GM23248 (cell line): Measurements from ENCODE around the gene SEPTIN10. TPM values are rescaled to one million over a fixed set of nuclear protein-coding genes. Genes with fewer than 3 reads are reported as not detected.

Experiments
- DNase-seq: peaks from one replicate; pipeline ENCODE4 v3.0.0-alpha.2; 2015
- H2AFZ ChIP-seq: fragments of 200-600 bp; sonication (generic); 2 replicates; pipeline ENCODE4 v1.6.1; 2016; ENCODE audit warnings: antibody characterized with exemption
- H3F3A ChIP-seq: fragments of 200-600 bp; sonication (generic); 2 replicates; pipeline ENCODE4 v1.6.1; 2016; ENCODE audit warnings: mild to moderate bottlenecking, antibody characterized with exemption, mixed run types; ENCODE audit not compliant: insufficient read depth
- H3K27ac ChIP-seq: fragments of 200-600 bp; sonication (generic); 2 replicates; pipeline ENCODE4 v1.5.1; 2016; ENCODE audit warnings: mild to moderate bottlenecking
- H3K27me3 ChIP-seq: fragments of 200-600 bp; sonication (generic); replicated peaks from 2 replicates; pipeline ENCODE4 v1.6.1; 2016; ENCODE audit warnings: mild to moderate bottlenecking; ENCODE audit not compliant: insufficient read depth
- H3K36me3 ChIP-seq: fragments of 200-600 bp; sonication (generic); 2 replicates; pipeline ENCODE4 v1.6.1; 2016; ENCODE audit warnings: low read depth, mild to moderate bottlenecking
- H3K4me1 ChIP-seq: fragments of 200-600 bp; sonication (generic); 2 replicates; pipeline ENCODE4 v1.6.1; 2016; ENCODE audit warnings: mild to moderate bottlenecking; ENCODE audit not compliant: insufficient read depth
- H3K4me2 ChIP-seq: fragments of 200-600 bp; sonication (generic); one replicate; pipeline ENCODE4 v1.6.1; 2016; ENCODE audit warnings: mild to moderate bottlenecking; ENCODE audit not compliant: unreplicated experiment
- H3K4me3 ChIP-seq: fragments of 200-600 bp; sonication (generic); 2 replicates; pipeline ENCODE4 v1.5.1; 2016; ENCODE audit warnings: mild to moderate bottlenecking
- H3K79me2 ChIP-seq: fragments of 200-600 bp; sonication (generic); 2 replicates; pipeline ENCODE4 v1.6.1; 2016; ENCODE audit warnings: mild to moderate bottlenecking; ENCODE audit not compliant: insufficient read depth
- H3K9ac ChIP-seq: fragments of 200-600 bp; sonication (generic); 2 replicates; pipeline ENCODE4 v1.6.1; 2016; ENCODE audit warnings: mild to moderate bottlenecking
- H3K9me2 ChIP-seq: fragments of 200-600 bp; sonication (generic); 2 replicates; pipeline ENCODE4 v1.6.1; 2016; ENCODE audit warnings: mixed run types, mild to moderate bottlenecking, moderate library complexity; ENCODE audit not compliant: insufficient read depth
- H3K9me3 ChIP-seq: fragments of 200-600 bp; sonication (generic); one replicate; pipeline ENCODE4 v1.6.1; 2017; ENCODE audit warnings: low read depth
- H4K20me1 ChIP-seq: fragments of 200-600 bp; sonication (generic); 2 replicates; pipeline ENCODE4 v1.6.0; 2016; ENCODE audit not compliant: insufficient read depth
- EZH2 ChIP-seq: fragments of 200-600 bp; sonication (generic); IDR thresholded peaks from 2 replicates; pipeline ENCODE4 v1.6.1; 2018; ENCODE audit warnings: antibody characterized with exemption, mild to moderate bottlenecking; ENCODE audit not compliant: insufficient read depth, poor library complexity, severe bottlenecking
- EZH2phosphoT487 ChIP-seq: fragments of 200-600 bp; sonication (generic); IDR thresholded peaks from 2 replicates; pipeline ENCODE4 v1.6.1; 2018; ENCODE audit warnings: antibody characterized with exemption, moderate library complexity, mild to moderate bottlenecking, low read depth; ENCODE audit not compliant: insufficient read depth
- WGBS, 2 experiments: methylation state at CpG; one replicate each; pipeline ENCODE4 v1.1.6; 2015 to 2017; ENCODE audit warnings: low lambda C conversion rate in 2 of 2, low coverage in 1 of 2; ENCODE audit errors: missing lambda C conversion rate in 2 of 2; 5-methylcytosine and 5-hydroxymethylcytosine counted together
- in situ Hi-C: fragments of 300-500 bp; cut with MboI; formaldehyde crosslinking; loops from 2 replicates; pipeline ENCODE4 v1.15.0; 2020
- polyA plus RNA-seq: library from polyadenylated mRNA; unstranded; fragments of >200 nt; fragmentation: Nextera tagmentation; extraction: Ambion mirVana; gene quantifications from 2 replicates; pipeline ENCODE4 v1.2.1, GENCODE V29; 2016
- total RNA-seq: library from RNA; depleted of rRNA; stranded (reverse); fragments of >200 nt; shearing (Covaris generic); gene quantifications from 2 replicates; pipeline ENCODE4 v1.2.3, GENCODE V29; 2014

Gene SEPTIN10
- total and polyA plus RNA-seq, 2 experiments from 2014 or later = 142 to 152 TPM

- Histone ChIP-seq H3K9me3 (no peaks in the 10 kb centered on the region), H3K4me1 (peaks cover 19% of the 10 kb centered on the region), H3K27ac (no peak overlapping the region), H3K36me3 (no peaks in the 10 kb centered on the region), H3K4me3 (no peak overlapping the region), H2AFZ (no peak overlapping the region), H3K79me2 (no peaks in the 10 kb centered on the region), H3K9ac (no peak overlapping the region), H3F3A (peaks cover 16% of the 10 kb centered on the region; the same call in 1 of the 2 replicates), H3K4me2 (no peak overlapping the region), H4K20me1 (no peaks in the 10 kb centered on the region), H3K27me3 (peaks cover 9% of the 10 kb centered on the region), H3K9me2 (no peaks in the 10 kb centered on the region)
- in situ Hi-C loops = no loop called here
- no peak for DNase-seq
- TF ChIP-seq EZH2 (no peak), EZH2phosphoT487 (no peak)
- WGBS, 2 experiments = 43 to 48% methylated on average over 7 of the region's 7 CpGs
Observed at GRCh38 chr2:109533823-109534222, 79.9 kb downstream of the SEPTIN10 start.

DNA sequence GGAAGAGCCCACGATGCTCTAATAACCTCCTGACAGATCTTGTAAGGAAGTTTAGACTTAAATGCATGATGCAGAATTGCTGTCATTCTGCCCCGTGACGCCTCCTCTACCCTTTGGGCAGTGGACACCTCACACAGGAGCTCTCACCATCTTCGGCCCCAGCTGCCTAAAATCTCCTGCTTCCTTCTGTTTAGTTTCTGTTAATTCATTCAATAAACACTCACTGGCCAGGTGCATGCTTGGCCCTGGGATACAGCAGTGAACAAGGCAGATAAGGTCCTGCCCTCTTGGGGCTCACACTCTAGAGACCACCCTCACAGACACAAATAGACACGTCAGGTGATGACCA lies 81.1 kb downstream of the SEPTIN10 start:
- in situ Hi-C loops = no loop called here
- 0 out of 2 replicates have a peak, but pooled peaks cover 6% of the 10 kb centered on the region for H3F3A ChIP-seq
- H3K27ac ChIP-seq = no peak overlapping the region
- no peak overlapping the region for H2AFZ ChIP-seq
- no peaks in the 10 kb centered on the region for H4K20me1 ChIP-seq
- TF ChIP-seq EZH2phosphoT487 (no peak), EZH2 (no peak)
- no peak overlapping the region for H3K4me2 ChIP-seq
- H3K9me3 ChIP-seq = no peaks in the 10 kb centered on the region
- no peaks in the 10 kb centered on the region for H3K36me3 ChIP-seq
- peaks cover 9% of the 10 kb centered on the region for H3K27me3 ChIP-seq
- H3K79me2 ChIP-seq = no peaks in the 10 kb centered on the region
- H3K4me3 ChIP-seq = no peak overlapping the region
- H3K9ac ChIP-seq = no peak overlapping the region
- no peak for DNase-seq
- whole genome bisulfite sequencing, 2 experiments = 67 to 76% methylated on average over 5 of the region's 5 CpGs
- peaks cover 19% of the 10 kb centered on the region for H3K4me1 ChIP-seq
- H3K9me2 ChIP-seq = no peaks in the 10 kb centered on the region

DNA sequence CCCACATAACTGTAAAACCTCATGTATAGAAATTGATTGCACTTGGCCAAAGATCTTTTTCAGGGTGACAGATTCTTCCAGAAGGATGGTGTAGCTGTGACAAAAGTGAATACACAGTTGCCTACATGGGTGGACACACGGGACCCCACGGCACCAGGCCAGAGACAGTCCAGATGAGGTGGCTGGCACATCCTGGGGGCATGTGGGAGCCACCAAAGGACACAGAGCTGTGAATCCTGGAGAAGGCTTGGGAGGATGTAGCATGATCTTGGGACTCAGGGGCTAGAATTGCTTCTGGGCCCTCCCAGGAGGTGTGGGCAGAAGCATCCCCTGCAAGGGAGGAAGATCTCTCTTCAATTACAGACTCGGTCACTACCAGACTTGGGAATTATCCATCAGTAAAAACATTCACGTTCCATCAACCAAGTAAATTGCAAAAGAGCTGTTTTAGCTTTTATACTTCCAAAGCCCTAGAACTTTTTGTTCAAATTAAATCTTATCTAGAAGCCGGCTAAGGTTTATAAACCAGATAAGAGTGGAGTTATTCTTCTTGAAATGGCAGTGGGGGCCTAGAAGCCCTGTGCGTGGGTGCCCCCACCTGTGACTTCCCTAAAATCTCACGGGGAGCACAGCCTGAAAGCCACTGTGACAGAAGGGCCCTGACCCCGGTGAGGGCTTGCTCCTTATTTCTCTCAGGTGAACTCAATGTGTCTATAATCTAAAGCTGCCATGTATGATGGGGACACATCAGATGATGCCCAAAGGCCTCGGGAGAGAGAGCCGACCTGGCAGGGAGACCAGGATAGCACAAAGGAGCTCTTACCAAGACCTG lies 81.7 kb downstream of the SEPTIN10 start:
- Histone ChIP-seq H3K9me3 (no peaks in the 10 kb centered on the region), H4K20me1 (no peaks in the 10 kb centered on the region), H3K4me2 (no peak overlapping the region), H3K9me2 (no peaks in the 10 kb centered on the region), H3K27me3 (peaks cover 9% of the 10 kb centered on the region), H3F3A (0 out of 2 replicates have a peak, but pooled peaks cover 2% of the 10 kb centered on the region), H3K79me2 (no peaks in the 10 kb centered on the region), H2AFZ (no peak overlapping the region), H3K4me3 (no peak overlapping the region), H3K36me3 (no peaks in the 10 kb centered on the region), H3K9ac (no peak overlapping the region), H3K4me1 (peaks cover 19% of the 10 kb centered on the region), H3K27ac (no peak overlapping the region)
- no peak for DNase-seq
- in situ Hi-C loops = no loop called here
- TF ChIP-seq EZH2phosphoT487 = no peak
- no peak for TF ChIP-seq EZH2
- 76 to 83% methylated on average over 10 of the region's 10 CpGs for WGBS, 2 experiments

DNA sequence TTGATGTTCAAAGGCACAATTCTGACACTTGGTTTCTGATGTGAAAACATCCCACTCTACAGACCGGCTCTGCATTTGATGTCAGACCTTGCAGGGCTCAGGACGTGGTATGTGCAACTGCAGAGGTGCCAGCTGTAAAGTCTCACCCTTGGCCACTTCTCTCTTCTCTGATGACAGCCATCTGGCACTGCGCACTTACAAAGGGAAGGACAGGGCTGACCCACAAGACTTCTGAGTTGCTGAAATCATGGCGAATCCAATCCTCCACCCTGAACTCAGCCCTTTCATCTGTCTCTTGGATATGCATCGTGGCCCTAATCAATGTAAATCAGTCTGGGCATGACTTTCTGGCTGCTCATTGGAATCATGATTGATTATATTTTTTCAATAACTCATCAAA lies 82.5 kb downstream of the SEPTIN10 start:
- H3K27ac ChIP-seq = no peak overlapping the region
- H3K4me3 ChIP-seq = no peak overlapping the region
- H3K9ac ChIP-seq = no peak overlapping the region
- no peak for DNase-seq
- no peak for TF ChIP-seq EZH2phosphoT487
- no peak for TF ChIP-seq EZH2
- no peaks in the 10 kb centered on the region for H3F3A ChIP-seq
- in situ Hi-C loops = no loop called here
- no peaks in the 10 kb centered on the region for H4K20me1 ChIP-seq
- no peaks in the 10 kb centered on the region for H3K36me3 ChIP-seq
- H3K4me2 ChIP-seq = no peak overlapping the region
- no peaks in the 10 kb centered on the region for H3K9me2 ChIP-seq
- no peaks in the 10 kb centered on the region for H3K9me3 ChIP-seq
- 81% methylated on average over 5 of the region's 5 CpGs for WGBS, 2 experiments
- H3K27me3 ChIP-seq = peaks cover 9% of the 10 kb centered on the region
- no peaks in the 10 kb centered on the region for H3K79me2 ChIP-seq
- H3K4me1 ChIP-seq = peaks cover 11% of the 10 kb centered on the region
- H2AFZ ChIP-seq = no peak overlapping the region

GRCh38 chr2:109530712-109531111 lies 83.1 kb downstream of the SEPTIN10 start:
- no peak overlapping the region for H3K4me3 ChIP-seq
- no peak overlapping the region for H3K27ac ChIP-seq
- WGBS, 2 experiments = 81 to 85% methylated on average over 6 of the region's 6 CpGs
- no peak overlapping the region for H3K9ac ChIP-seq
- H4K20me1 ChIP-seq = no peaks in the 10 kb centered on the region
- TF ChIP-seq EZH2phosphoT487 (no peak), EZH2 (no peak)
- H3K27me3 ChIP-seq = peaks cover 9% of the 10 kb centered on the region
- no peak for DNase-seq
- no peaks in the 10 kb centered on the region for H3K9me3 ChIP-seq
- no peaks in the 10 kb centered on the region for H3K36me3 ChIP-seq
- H2AFZ ChIP-seq = no peak overlapping the region
- no peaks in the 10 kb centered on the region for H3K9me2 ChIP-seq
- no peak overlapping the region for H3K4me2 ChIP-seq
- H3F3A ChIP-seq = no peaks in the 10 kb centered on the region
- in situ Hi-C loops = no loop called here
- peaks cover 9% of the 10 kb centered on the region for H3K4me1 ChIP-seq
- H3K79me2 ChIP-seq = no peaks in the 10 kb centered on the region
